Measurements from ENCODE around the gene CD9.
"Not testable (repeated sequence)": the region's sequence is repeated elsewhere in the genome, so short reads cannot be mapped to it uniquely, and the experiment has no call there.

GRCh38 chr12:6189952-6190598, 10.1 kb upstream of the CD9 start:
- not testable (repeated sequence) for TF ChIP-seq CTCF (IDR thresholded peaks at IDR 0.05; ENCODE audit: low read depth, low read length); POLR2A (IDR thresholded peaks at IDR 0.05; ENCODE audit: extremely low read depth, insufficient read length); MYC (IDR thresholded peaks at IDR 0.05; ENCODE audit: low read depth, low read length)
- TF ChIP-seq, protein P1, sequence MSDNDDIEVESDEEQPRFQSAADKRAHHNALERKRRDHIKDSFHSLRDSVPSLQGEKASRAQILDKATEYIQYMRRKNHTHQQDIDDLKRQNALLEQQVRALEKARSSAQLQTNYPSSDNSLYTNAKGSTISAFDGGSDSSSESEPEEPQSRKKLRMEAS (IDR thresholded peaks at IDR 0.05; ENCODE audit: low read depth, low read length), result not testable (repeated sequence)
